Common myeloid progenitor, CD34-positive (primary cell): ENCODE data around the gene RRP1.

ENCODE experiments used
- CTCF ChIA-PET: fragments of 350-600 bp; sonication (Branson Sonifier 250); formaldehyde crosslinking; loops from one replicate; lab custom pipeline; 2021; ENCODE audit warnings: antibody characterized with exemption; lab: Charles Lee
- POLR2A ChIA-PET: fragments of 350-600 bp; sonication (Branson Sonifier 250); formaldehyde crosslinking; loops from one replicate; lab custom pipeline; 2021; ENCODE audit warnings: antibody characterized with exemption; lab: Charles Lee
- DNase-seq, 3 donors: peaks; one replicate each; pipeline versions ENCODE4 v3.0.0 to v3.0.0-alpha.2; 2013
- H3K27ac ChIP-seq, 2 experiments: 1 replicate in 1 of 2; 2 replicates in 1 of 2; pipeline ENCODE4 v1.7.0; 2013; ENCODE audit warnings: inconsistent platforms in 2 of 2, low read length in 2 of 2, mild to moderate bottlenecking in 2 of 2, low read depth in 1 of 2, moderate library complexity in 1 of 2; ENCODE audit not compliant: severe bottlenecking in 2 of 2, insufficient read depth in 1 of 2, poor library complexity in 1 of 2
- H3K27me3 ChIP-seq, 5 experiments: replicated peaks in 2 of 5; 1 replicate in 3 of 5; 2 replicates in 2 of 5; pipeline versions ENCODE4 v1.6.1 to v1.7.0; 2013; ENCODE audit warnings: low read length in 4 of 5, mild to moderate bottlenecking in 2 of 5, moderate library complexity in 2 of 5, inconsistent platforms in 1 of 5; ENCODE audit not compliant: insufficient read depth in 5 of 5, control insufficient read depth in 4 of 5
- H3K36me3 ChIP-seq, 4 experiments: 1 replicate in 2 of 4; 2 replicates in 2 of 4; pipeline versions ENCODE4 v1.6.1 to v1.7.0; 2013; ENCODE audit warnings: low read length in 3 of 4, control low read depth in 1 of 4, mild to moderate bottlenecking in 1 of 4; ENCODE audit not compliant: control insufficient read depth in 4 of 4, insufficient read depth in 4 of 4
- H3K4me1 ChIP-seq, 4 experiments: 1 replicate in 3 of 4; 2 replicates in 1 of 4; pipeline versions ENCODE4 v1.6.1 to v1.7.1; 2013; ENCODE audit warnings: low read length in 3 of 4, mild to moderate bottlenecking in 3 of 4, control low read depth in 1 of 4, inconsistent platforms in 1 of 4, moderate library complexity in 1 of 4; ENCODE audit not compliant: control insufficient read depth in 4 of 4, insufficient read depth in 4 of 4; ENCODE audit errors: control extremely low read depth in 1 of 4
- H3K4me3 ChIP-seq, 7 experiments: 1 replicate in 4 of 7; 2 replicates in 3 of 7; pipeline versions ENCODE4 v1.5.1 to v1.7.0; 2013; ENCODE audit warnings: mild to moderate bottlenecking in 7 of 7, low read length in 6 of 7, moderate library complexity in 6 of 7, inconsistent platforms in 2 of 7, low read depth in 2 of 7, control low read depth in 1 of 7; ENCODE audit not compliant: insufficient read depth in 4 of 7, control insufficient read depth in 1 of 7; ENCODE audit errors: extremely low read depth in 1 of 7
- H3K9me3 ChIP-seq, 5 experiments: 1 replicate in 4 of 5; 2 replicates in 1 of 5; pipeline versions ENCODE4 v1.6.1 to v1.7.1; 2013; ENCODE audit warnings: low read length in 4 of 5, mild to moderate bottlenecking in 2 of 5, inconsistent platforms in 1 of 5, low read depth in 1 of 5, moderate library complexity in 1 of 5; ENCODE audit not compliant: control insufficient read depth in 4 of 5, insufficient read depth in 2 of 5; ENCODE audit errors: control extremely low read depth in 1 of 5
- WGBS: methylation state at CpG from one replicate; pipeline ENCODE4 v1.1.5; 2013; ENCODE audit not compliant: insufficient coverage; 5-methylcytosine and 5-hydroxymethylcytosine counted together

Gene RRP1

GRCh38 chr21:43759651-43760050, 29.7 kb upstream of the RRP1 start:
- Histone ChIP-seq H3K4me3 (no peak overlapping the region), H3K9me3 (no peaks in the 10 kb centered on the region), H3K36me3 (peaks cover 0 to 53% (median 8%) of the 10 kb centered on the region in 4 experiments), H3K4me1 (no peaks in the 10 kb centered on the region), H3K27me3 (no peaks in the 10 kb centered on the region), H3K27ac (no peak overlapping the region)
- WGBS: 95% methylated on average over 19 of the region's 19 CpGs
- no peak for DNase-seq
- CTCF ChIA-PET: no interaction called here
- POLR2A ChIA-PET: no interaction called here

- no peak overlapping the region for H3K4me3 ChIP-seq
- H3K4me1 ChIP-seq: no peaks in the 10 kb centered on the region
- DNase-seq: no peak
- WGBS: 94% methylated on average over 21 of the region's 22 CpGs
- CTCF ChIA-PET: no interaction called here
- H3K27me3 ChIP-seq: no peaks in the 10 kb centered on the region
- peaks cover 0 to 45% (median 8%) of the 10 kb centered on the region in 4 experiments for H3K36me3 ChIP-seq
- no peak overlapping the region for H3K27ac ChIP-seq
- no peaks in the 10 kb centered on the region for H3K9me3 ChIP-seq
- POLR2A ChIA-PET: no interaction called here
These were observed 28.9 kb upstream of the RRP1 start for GRCh38 chr21:43760391-43760958.

GRCh38 chr21:43761886-43762285, 27.5 kb upstream of the RRP1 start:
- ChIA-PET CTCF (interaction anchor here (0.9 to 1.3 kb wide), 2 partner anchors 8 to 10 kb away, joined by 3 to 4 read pairs; no protein-coding TSS in a partner anchor), POLR2A (interaction anchor here (0.6 kb wide), 1 partner anchor 200 kb away, joined by 4 read pairs; no protein-coding TSS in a partner anchor)
- DNase-seq: no peak
- no peaks in the 10 kb centered on the region for H3K4me1 ChIP-seq
- H3K27me3 ChIP-seq: no peaks in the 10 kb centered on the region
- no peak overlapping the region for H3K27ac ChIP-seq
- WGBS: 99% methylated on average over 18 of the region's 18 CpGs
- H3K36me3 ChIP-seq: peaks cover 0 to 31% (median 3%) of the 10 kb centered on the region in 4 experiments
- H3K9me3 ChIP-seq: no peaks in the 10 kb centered on the region
- H3K4me3 ChIP-seq: no peak overlapping the region

- ChIA-PET CTCF (interaction anchor here (1.3 kb wide), 1 partner anchor 9 kb away, joined by 4 read pairs; no protein-coding TSS in a partner anchor), POLR2A (interaction anchor here (0.6 kb wide), 1 partner anchor 199 kb away, joined by 4 read pairs; no protein-coding TSS in a partner anchor)
- no peak overlapping the region for H3K27ac ChIP-seq
- no peaks in the 10 kb centered on the region for H3K9me3 ChIP-seq
- WGBS: 96% methylated on average over 11 of the region's 15 CpGs
- H3K27me3 ChIP-seq: no peaks in the 10 kb centered on the region
- H3K4me1 ChIP-seq: no peaks in the 10 kb centered on the region
- DNase-seq: no peak
- peaks cover 0 to 25% (median 3%) of the 10 kb centered on the region in 4 experiments for H3K36me3 ChIP-seq
- H3K4me3 ChIP-seq: no peak overlapping the region
These were observed 26.9 kb upstream of the RRP1 start for GRCh38 chr21:43762303-43763128.

GRCh38 chr21:43763901-43764523, 25.4 kb upstream of the RRP1 start:
- H3K4me3 ChIP-seq: no peak overlapping the region
- H3K36me3 ChIP-seq: peaks cover 0 to 18% (median 0%) of the 10 kb centered on the region in 4 experiments
- H3K4me1 ChIP-seq: peaks cover 0 to 11% (median 6%) of the 10 kb centered on the region in 4 experiments
- ChIA-PET POLR2A (no interaction called here), CTCF (no interaction called here)
- no peaks in the 10 kb centered on the region for H3K9me3 ChIP-seq
- no peaks in the 10 kb centered on the region for H3K27me3 ChIP-seq
- H3K27ac ChIP-seq: no peak overlapping the region
- no peak for DNase-seq
- WGBS: 98% methylated on average over 10 of the region's 10 CpGs

- no peak for DNase-seq
- no peak overlapping the region for H3K4me3 ChIP-seq
- ChIA-PET POLR2A (no interaction called here), CTCF (no interaction called here)
- WGBS: 96% methylated on average over 14 of the region's 19 CpGs
- no peak overlapping the region for H3K27ac ChIP-seq
- peaks cover 0 to 11% (median 6%) of the 10 kb centered on the region in 4 experiments for H3K4me1 ChIP-seq
- H3K27me3 ChIP-seq: no peaks in the 10 kb centered on the region
- H3K9me3 ChIP-seq: no peaks in the 10 kb centered on the region
- H3K36me3 ChIP-seq: peaks cover 0 to 12% (median 0%) of the 10 kb centered on the region in 4 experiments
These were observed 24.5 kb upstream of the RRP1 start for GRCh38 chr21:43764576-43765495.
